PC-9 (cell line): ENCODE data around the gene KLHDC7B.

ENCODE experiments used
- CTCF ChIP-seq: fragments of 200-600 bp; sonication (generic); conservative IDR thresholded peaks from 2 replicates; pipeline ENCODE4 v1.6.1; 2017; ENCODE audit warnings: mixed run types, antibody characterized with exemption, mild to moderate bottlenecking, moderate library complexity
- EZH2 ChIP-seq: fragments of 200-600 bp; sonication (generic); IDR thresholded peaks from 2 replicates; pipeline ENCODE4 v1.8.0; 2017; ENCODE audit warnings: antibody characterized with exemption, low read depth

- TF ChIP-seq EZH2 (no peak), CTCF (no peak)
Measured at GRCh38 chr22:50524676-50525103, 21.0 kb upstream of the KLHDC7B start.
